Astrocyte of the cerebellum (primary cell): ENCODE results near the gene SETD2.
A peak's percentile ranks its signal among the peaks of the same experiment; 100 is the strongest.
"Not testable (repeated sequence)": the region's sequence is repeated elsewhere in the genome, so short reads cannot be mapped to it uniquely, and the experiment has no call there.

Source experiments
- DNase-seq: peaks from one replicate; pipeline ENCODE4 v3.0.0-alpha.2; 2011; ENCODE audit warnings: low read depth
- H3K4me3 ChIP-seq: 2 replicates; pipeline ENCODE4 v1.5.1; 2011; ENCODE audit warnings: mild to moderate bottlenecking, low read depth, low read length, moderate library complexity
- CTCF ChIP-seq: IDR thresholded peaks from 2 replicates; pipeline ENCODE4 v1.5.1; 2012; ENCODE audit warnings: low read length, low read depth, moderate library complexity, mild to moderate bottlenecking; ENCODE audit errors: missing control alignments
- in situ Hi-C: cut with HindIII; loops from 2 replicates; pipeline ENCODE4 v1.10.0; 2017; ENCODE audit warnings: low sequenced_read_pairs

Gene SETD2

DNA sequence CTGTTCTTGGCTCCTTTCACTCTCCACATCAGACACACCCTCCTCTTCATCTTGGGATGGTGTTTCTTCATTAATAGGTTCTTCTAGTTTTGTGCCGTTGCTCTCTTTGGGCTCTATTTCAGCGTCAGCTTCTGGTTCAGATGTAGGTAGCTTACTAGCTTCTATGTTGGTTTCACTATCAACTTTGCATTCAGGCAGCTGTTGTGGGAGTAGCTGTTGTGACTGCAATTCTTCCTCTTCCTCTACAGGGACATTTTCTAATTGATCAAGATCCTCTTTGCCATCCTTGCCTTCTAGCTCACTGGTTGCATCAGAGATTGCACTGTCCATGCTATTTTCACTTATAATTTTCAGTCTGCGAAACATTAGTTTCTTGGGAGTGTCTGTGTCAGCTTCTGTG is 80.1 kb downstream of the SETD2 start:
- TF ChIP-seq CTCF = no peak
- no peak overlapping the region for H3K4me3 ChIP-seq
- in situ Hi-C loops = no loop called here
- no peak for DNase-seq

DNA sequence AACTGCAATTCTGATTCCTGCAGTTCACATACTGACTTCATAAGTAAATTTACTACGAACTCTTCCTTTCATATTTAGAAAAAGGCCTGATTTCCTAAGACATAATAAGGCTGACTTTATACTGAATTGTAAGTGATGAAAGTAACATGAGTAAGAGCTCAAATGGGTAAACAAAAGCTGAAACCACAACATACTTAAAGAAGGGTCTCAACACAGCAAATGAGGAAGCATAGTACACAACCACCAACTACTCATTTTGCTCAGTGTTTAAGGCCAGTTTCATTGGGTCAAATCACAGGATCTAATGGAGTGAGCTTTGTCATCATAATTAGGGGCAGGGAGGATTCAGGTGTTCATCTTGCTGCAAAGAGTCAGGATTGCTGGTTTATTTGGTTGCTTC is 81.4 kb downstream of the SETD2 start:
- in situ Hi-C loops = no loop called here
- no peak overlapping the region for H3K4me3 ChIP-seq
- no peak for TF ChIP-seq CTCF
- DNase-seq = peak; percentile 15

GRCh38 chr3:47079432-47079831 is 84.5 kb downstream of the SETD2 start:
- no peak for DNase-seq
- no peak for TF ChIP-seq CTCF
- H3K4me3 ChIP-seq = no peak overlapping the region
- in situ Hi-C loops = no loop called here

DNA sequence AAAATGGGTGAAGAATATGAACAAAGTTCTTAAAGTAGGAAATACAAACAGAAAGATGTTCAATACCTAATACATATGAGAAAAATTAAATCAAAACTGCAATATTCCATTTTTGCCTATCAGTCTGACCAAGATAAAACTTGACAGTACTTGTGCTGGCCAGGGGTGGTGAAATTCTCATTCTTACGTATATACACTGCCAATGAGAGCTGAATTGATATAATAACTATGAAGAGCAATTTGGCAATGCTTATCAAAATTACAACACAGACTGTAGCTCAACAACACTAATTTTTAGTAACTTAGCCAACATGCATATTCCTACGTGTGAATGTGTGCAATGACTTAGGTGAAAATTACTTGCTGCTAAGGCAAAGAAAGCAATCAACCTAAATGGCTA is 90.2 kb downstream of the SETD2 start:
- no peak for TF ChIP-seq CTCF
- in situ Hi-C loops = no loop called here

GRCh38 chr3:47070770-47071169 is 93.1 kb downstream of the SETD2 start:
- in situ Hi-C loops = no loop called here
- no peak overlapping the region for H3K4me3 ChIP-seq
- DNase-seq = no peak
- no peak for TF ChIP-seq CTCF

More for the DNA sequence above, 90.2 kb downstream of the SETD2 start:
- DNase-seq = no peak
- H3K4me3 ChIP-seq = no peak overlapping the region

DNA sequence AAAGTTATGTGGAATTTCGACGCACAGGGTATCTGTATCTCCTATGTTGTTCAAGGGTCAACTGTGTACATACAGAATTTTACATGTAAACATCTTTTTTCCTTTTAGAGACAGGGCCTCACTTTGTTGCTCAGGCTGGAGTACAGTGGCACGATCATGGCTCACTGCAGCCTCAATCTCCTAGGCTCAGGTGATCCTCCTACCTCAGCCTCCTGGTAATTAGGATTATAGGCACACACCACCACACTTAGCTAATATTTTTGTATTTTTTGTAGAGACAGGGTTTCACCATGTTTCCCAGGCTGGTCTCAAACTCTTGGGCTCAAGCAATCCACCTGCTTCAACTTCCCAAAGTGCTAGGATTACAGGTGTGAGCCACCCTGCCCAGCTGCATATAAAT is 97.7 kb downstream of the SETD2 start:
- H3K4me3 ChIP-seq, DNase-seq, in situ Hi-C loops: not testable (repeated sequence)

- DNase-seq = no peak
- H3K4me3 ChIP-seq = no peak overlapping the region
- in situ Hi-C loops = no loop called here
- no peak for TF ChIP-seq CTCF
Measured at GRCh38 chr3:47065681-47066080, 98.2 kb downstream of the SETD2 start.
